ENCODE measurements around the gene TMEM250.

TMEM250 gene

DNA sequence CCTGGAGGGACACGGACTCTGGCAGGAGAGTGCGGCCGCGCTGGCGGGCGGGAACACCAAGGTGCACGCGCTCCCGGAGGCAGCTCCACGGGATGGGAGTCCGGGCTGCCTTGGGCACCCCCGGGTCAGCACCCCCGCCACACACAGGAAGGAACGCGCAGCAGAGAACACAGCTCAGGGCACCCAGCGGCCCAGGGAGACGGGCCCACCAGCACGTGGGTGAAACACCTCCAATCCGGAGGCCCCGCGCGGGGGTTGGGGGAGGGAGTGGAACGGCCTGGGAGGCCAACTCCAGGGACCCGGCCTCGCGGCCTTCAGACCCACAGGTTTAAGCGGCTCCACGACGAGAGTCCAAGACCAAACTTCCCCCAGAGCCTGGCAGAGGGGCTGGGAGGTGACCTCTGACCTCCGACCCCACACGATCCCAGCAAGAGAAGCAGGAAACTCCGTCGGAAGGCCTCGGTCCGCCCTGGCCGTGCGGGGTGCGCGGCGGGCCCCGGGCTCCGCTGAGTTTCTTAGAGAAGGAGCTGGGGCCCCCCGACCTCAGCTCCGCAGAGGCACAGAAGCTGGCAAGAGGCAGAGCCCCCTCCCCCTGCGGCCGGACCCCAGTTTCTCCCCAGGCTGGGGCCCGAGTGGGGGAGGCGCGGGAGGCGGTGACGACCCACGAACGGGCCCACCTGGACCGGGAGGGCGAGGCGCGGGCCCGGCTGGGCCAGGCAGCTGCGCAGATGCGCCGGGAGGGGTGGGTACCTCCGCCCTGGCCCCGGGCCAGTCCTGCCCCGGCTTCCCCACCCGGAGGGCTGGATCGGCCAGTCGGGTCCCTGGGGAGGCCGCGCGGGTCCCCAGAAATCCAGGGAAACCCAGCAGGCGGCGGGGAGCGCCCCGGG, 24.4 kb downstream of the TMEM250 start:
- no peaks in the 10 kb centered on the region for H3K4me1 ChIP-seq (ENCODE audit: control insufficient read depth, insufficient read depth, low read length)
- no peaks in the 10 kb centered on the region for H3K9me3 ChIP-seq (ENCODE audit: control insufficient read depth, insufficient read depth, low read length)
- peak overlapping the region; percentile 46 for H3K4me3 ChIP-seq (ENCODE audit: low read depth, low read length)
- no peaks in the 10 kb centered on the region for H3K36me3 ChIP-seq (ENCODE audit: control insufficient read depth, insufficient read depth, low read length)
- H3K27me3 ChIP-seq (ENCODE audit: control insufficient read depth, insufficient read depth, low read length): peaks cover 18% of the 10 kb centered on the region
- peak overlapping the region; percentile 60 for H3K9ac ChIP-seq (ENCODE audit: low read depth, low read length)

DNA sequence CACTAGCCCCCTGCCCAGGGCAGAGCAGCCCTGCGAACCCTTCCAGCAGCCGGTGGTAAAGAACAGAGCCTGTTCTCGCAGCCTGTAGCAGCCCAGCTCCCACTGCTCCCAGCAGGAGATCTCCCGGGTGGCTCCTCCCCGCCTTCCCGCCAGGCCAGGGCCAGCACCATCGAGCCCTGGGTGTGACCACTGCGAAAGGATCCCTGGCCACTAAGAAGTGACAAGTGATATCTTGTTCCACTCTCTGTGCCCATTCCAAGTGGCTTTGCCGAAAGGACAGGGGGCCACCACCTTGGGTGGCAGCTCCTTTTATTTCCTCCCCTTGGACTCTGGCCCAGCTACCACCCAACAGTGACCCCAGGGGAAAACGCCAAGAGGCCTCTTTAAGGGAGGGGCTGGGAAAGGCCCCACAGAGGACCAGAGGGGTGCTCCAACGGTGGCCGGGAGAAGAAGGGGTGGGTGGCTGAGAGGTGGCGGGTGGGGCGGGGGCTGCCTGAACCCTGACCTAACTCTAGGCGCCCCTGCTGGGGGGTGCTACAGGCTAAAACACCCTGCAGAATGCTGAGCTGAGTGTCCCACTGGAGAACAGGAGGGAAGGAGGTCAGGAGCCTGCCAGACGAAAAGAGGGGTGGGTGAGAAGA, 25.2 kb downstream of the TMEM250 start:
- no peaks in the 10 kb centered on the region for H3K36me3 ChIP-seq (ENCODE audit: control insufficient read depth, insufficient read depth, low read length)
- peak overlapping the region; percentile 60 for H3K9ac ChIP-seq (ENCODE audit: low read depth, low read length)
- peaks cover 18% of the 10 kb centered on the region for H3K27me3 ChIP-seq (ENCODE audit: control insufficient read depth, insufficient read depth, low read length)
- no peaks in the 10 kb centered on the region for H3K4me1 ChIP-seq (ENCODE audit: control insufficient read depth, insufficient read depth, low read length)
- no peaks in the 10 kb centered on the region for H3K9me3 ChIP-seq (ENCODE audit: control insufficient read depth, insufficient read depth, low read length)
- peak overlapping the region; percentile 46 for H3K4me3 ChIP-seq (ENCODE audit: low read depth, low read length)

DNA sequence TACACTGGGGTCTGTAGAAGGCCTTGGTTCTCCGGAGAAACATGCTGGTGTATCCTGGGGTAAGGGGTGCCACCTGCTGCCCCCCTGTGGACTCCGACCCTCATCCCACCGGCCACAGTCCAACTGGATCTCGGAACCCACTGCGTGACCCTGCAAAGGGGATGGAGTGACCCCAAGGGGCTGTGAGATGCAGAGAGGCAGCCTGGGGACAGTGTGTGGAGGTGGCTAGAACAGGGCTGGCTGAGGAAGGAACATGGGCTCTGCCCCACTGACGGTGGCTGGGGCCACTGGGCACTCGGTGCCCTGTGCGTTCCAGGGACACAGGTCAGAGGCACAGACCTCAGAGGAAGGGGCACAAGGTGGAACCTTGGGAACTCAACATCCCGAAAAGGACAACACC, 25.9 kb downstream of the TMEM250 start:
- Histone ChIP-seq H3K9me3 (ENCODE audit: control insufficient read depth, insufficient read depth, low read length) (no peaks in the 10 kb centered on the region), H3K27me3 (ENCODE audit: control insufficient read depth, insufficient read depth, low read length) (peaks cover 18% of the 10 kb centered on the region), H3K36me3 (ENCODE audit: control insufficient read depth, insufficient read depth, low read length) (no peaks in the 10 kb centered on the region), H3K4me3 (ENCODE audit: low read depth, low read length) (no peak overlapping the region), H3K9ac (ENCODE audit: low read depth, low read length) (no peak overlapping the region), H3K4me1 (ENCODE audit: control insufficient read depth, insufficient read depth, low read length) (no peaks in the 10 kb centered on the region)

DNA sequence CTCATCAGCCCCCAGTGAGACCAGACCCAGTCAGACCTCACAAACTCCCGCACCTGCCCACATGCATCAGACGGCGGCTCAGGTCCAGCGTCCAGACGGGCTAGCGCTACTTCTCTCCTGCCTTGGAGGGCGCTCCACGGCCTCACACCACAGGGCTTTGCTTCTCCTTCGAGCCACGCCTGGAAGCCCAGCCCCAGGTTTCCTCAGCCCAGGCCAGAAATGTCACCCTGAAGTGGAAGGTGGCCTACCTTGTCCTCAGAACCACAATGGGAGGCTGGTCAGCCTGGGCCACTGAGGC, 26.4 kb downstream of the TMEM250 start:
- Histone ChIP-seq H3K9me3 (ENCODE audit: control insufficient read depth, insufficient read depth, low read length) (no peaks in the 10 kb centered on the region), H3K9ac (ENCODE audit: low read depth, low read length) (no peak overlapping the region), H3K27me3 (ENCODE audit: control insufficient read depth, insufficient read depth, low read length) (peaks cover 18% of the 10 kb centered on the region), H3K4me1 (ENCODE audit: control insufficient read depth, insufficient read depth, low read length) (no peaks in the 10 kb centered on the region), H3K36me3 (ENCODE audit: control insufficient read depth, insufficient read depth, low read length) (no peaks in the 10 kb centered on the region), H3K4me3 (ENCODE audit: low read depth, low read length) (no peak overlapping the region)

DNA sequence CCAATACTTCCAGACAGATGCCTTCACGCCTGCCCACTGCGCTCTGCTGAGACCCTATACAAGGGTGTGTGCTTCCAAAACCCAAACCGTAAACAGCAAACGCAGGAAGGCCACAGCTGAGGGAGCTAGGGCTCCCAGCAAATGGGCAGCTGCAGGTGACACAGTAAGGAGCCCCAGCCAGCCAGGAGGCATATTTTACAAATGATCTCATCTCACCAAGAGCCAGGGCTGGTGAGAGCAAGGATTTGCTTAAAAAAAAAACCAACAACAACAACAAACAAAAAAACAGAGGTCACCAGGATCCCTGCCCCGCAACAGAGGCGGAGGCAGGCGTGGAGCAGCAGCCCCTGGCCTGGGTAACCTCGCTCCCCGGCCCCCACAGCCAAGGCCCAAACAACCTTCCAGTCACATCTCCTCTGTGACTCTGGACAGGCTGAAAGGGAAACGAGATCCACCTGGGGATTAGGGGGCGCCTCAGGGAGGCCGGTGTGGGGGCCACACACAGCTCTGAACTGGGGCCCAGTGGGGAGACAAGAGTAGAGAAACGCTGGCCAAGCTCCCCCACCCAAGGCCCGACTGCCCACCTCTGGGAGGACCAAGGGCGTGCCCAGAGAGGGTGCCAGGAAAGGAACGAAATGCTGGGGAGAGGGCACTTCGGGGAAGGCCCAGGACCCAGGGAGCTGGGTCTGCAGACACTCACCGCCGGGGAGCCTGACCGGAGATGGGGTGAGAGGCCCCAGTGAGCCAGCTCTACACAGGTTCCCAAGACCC, 26.9 kb downstream of the TMEM250 start:
- Histone ChIP-seq H3K4me1 (ENCODE audit: control insufficient read depth, insufficient read depth, low read length) (no peaks in the 10 kb centered on the region), H3K36me3 (ENCODE audit: control insufficient read depth, insufficient read depth, low read length) (no peaks in the 10 kb centered on the region), H3K9ac (ENCODE audit: low read depth, low read length) (peak overlapping the region; percentile 54), H3K4me3 (ENCODE audit: low read depth, low read length) (no peak overlapping the region), H3K27me3 (ENCODE audit: control insufficient read depth, insufficient read depth, low read length) (peaks cover 16% of the 10 kb centered on the region), H3K9me3 (ENCODE audit: control insufficient read depth, insufficient read depth, low read length) (no peaks in the 10 kb centered on the region)

DNA sequence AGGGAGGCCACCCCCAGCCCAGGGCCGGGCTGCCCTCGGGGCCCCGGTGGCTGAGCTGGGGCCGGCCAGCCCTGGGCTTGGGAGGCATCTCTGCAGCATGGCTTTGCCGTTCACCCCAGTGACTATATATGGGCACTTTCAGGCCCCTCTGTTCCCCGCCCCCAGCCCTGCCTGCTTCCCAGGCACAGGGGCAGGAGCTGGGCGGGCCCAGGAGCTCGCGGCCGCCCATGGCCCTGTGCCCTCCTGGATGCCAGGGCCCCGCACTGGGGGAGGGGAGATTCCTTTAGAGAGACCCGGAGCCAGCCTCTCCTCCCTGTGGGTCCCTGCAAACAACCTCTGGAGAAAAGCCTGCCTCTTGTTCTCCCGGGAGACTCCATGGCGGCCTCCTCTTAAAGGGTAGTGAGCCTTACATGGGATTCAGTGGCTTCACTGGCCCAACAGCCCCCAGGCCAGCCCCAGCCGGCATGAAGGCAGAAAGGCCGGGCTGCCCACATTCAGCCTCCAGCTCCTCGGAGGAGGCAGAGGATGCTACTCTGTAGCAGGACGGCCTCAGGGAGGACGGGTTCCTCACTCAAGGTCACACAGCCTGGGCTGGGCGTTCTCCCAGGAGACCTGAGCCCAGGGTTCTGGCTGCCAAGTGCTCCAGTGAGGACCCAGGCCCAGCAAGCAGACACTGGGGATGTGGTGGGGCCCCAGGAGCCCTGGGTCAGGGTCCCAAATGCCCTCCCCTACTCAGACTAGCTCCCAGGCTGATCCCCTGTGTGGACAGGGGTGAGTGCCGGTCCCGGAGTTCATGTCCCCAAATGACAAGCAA, 27.7 kb downstream of the TMEM250 start:
- Histone ChIP-seq H3K9me3 (ENCODE audit: control insufficient read depth, insufficient read depth, low read length) (no peaks in the 10 kb centered on the region), H3K4me3 (ENCODE audit: low read depth, low read length) (no peak overlapping the region), H3K4me1 (ENCODE audit: control insufficient read depth, insufficient read depth, low read length) (no peaks in the 10 kb centered on the region), H3K36me3 (ENCODE audit: control insufficient read depth, insufficient read depth, low read length) (no peaks in the 10 kb centered on the region), H3K9ac (ENCODE audit: low read depth, low read length) (peak overlapping the region; percentile 54), H3K27me3 (ENCODE audit: control insufficient read depth, insufficient read depth, low read length) (peaks cover 10% of the 10 kb centered on the region)

DNA sequence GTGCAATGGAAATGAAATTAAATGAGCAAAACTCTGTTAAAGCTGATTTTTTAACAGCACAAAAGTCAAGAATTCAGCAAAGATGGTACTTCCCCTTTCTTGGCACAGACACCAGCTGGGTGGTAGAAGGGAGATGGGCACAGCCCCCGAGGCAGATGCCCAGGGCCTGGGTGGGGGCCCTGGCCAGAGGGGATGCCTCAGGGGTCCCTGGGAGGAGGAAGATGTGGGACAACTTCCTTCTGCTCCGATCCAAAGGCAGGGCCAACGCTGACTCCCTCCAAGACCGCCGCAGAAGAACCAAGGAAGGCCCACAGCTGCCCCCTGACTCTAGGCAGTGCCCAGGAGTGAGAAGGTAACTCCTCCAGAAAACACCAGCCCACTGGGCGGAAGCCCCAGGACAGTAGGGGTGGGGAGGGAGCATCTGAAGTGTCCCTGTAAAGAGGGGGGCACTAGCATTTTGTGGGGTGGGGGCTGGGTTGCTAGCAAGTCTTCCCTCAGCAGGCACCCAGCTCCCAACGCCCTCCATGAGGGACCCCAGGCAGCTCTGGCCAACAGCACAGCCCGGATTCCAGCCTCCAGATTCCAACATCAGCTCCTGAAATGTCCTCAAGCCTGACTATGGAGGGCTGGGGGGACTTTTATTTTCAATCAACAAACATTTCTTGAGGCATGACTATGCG, 28.5 kb downstream of the TMEM250 start:
- no peaks in the 10 kb centered on the region for H3K36me3 ChIP-seq (ENCODE audit: control insufficient read depth, insufficient read depth, low read length)
- no peak overlapping the region for H3K9ac ChIP-seq (ENCODE audit: low read depth, low read length)
- peaks cover 8% of the 10 kb centered on the region for H3K27me3 ChIP-seq (ENCODE audit: control insufficient read depth, insufficient read depth, low read length)
- H3K4me3 ChIP-seq (ENCODE audit: low read depth, low read length): no peak overlapping the region
- no peaks in the 10 kb centered on the region for H3K9me3 ChIP-seq (ENCODE audit: control insufficient read depth, insufficient read depth, low read length)
- no peaks in the 10 kb centered on the region for H3K4me1 ChIP-seq (ENCODE audit: control insufficient read depth, insufficient read depth, low read length)

DNA sequence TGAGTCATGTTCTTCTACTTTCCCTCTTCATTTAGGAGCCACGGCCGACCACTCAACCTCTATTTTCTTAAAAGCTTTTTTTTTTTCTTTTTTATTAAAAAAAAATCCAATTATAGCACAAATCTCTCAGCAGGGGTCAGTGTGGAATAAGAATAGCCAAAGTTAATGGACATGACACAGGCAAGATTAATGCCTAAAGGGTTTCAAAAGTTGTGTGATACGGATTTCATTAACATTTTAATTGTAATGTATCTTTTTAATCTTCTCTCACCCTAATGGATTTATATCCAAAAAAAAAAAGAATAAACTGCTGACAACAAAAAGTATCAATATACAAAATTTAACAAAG, 29.0 kb downstream of the TMEM250 start:
- Histone ChIP-seq H3K27me3 (ENCODE audit: control insufficient read depth, insufficient read depth, low read length) (peaks cover 8% of the 10 kb centered on the region), H3K4me1 (ENCODE audit: control insufficient read depth, insufficient read depth, low read length) (no peaks in the 10 kb centered on the region), H3K9ac (ENCODE audit: low read depth, low read length) (no peak overlapping the region)

DNA sequence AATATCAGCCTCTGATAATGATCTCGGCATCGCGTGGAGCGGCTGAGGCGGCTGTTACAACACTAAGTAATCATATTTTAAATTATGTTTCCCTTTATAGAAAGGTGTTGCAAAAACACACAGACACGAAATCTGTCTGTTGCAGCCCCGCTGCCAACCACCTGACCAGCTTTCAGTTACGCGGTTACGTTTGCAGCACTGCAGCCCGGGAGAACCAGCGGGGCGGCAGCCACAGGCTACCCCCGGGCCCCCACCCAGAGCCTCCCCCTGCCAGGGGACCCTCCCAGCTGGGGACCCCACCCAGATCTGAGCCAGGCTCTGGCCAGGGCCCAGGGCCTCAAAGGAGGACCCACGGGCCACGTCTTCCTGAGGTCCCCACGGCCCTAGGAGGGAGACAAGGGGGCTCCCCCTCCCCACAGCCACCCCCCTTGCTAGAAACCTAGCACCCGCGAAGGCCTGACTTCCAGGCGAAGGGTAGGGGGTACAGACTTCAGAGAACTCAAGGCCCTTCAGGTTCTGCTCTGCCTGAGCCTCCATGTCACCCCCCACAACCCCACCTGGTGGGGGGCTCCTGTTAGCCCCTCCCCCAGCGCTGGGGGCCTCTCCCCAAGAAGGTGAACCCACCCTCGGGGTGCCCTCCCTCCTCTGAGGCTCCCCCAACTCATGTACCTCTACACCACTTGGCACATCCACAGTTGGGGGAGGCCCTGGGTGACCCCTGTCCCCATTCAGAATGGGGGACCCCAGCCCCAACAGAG, 29.6 kb downstream of the TMEM250 start:
- Histone ChIP-seq H3K36me3 (ENCODE audit: control insufficient read depth, insufficient read depth, low read length) (no peaks in the 10 kb centered on the region), H3K27me3 (ENCODE audit: control insufficient read depth, insufficient read depth, low read length) (peaks cover 8% of the 10 kb centered on the region), H3K4me1 (ENCODE audit: control insufficient read depth, insufficient read depth, low read length) (no peaks in the 10 kb centered on the region), H3K4me3 (ENCODE audit: low read depth, low read length) (no peak overlapping the region), H3K9me3 (ENCODE audit: control insufficient read depth, insufficient read depth, low read length) (no peaks in the 10 kb centered on the region), H3K9ac (ENCODE audit: low read depth, low read length) (no peak overlapping the region)

More for the DNA sequence above, 29.0 kb downstream of the TMEM250 start:
- Histone ChIP-seq H3K9me3 (ENCODE audit: control insufficient read depth, insufficient read depth, low read length) (no peaks in the 10 kb centered on the region), H3K4me3 (ENCODE audit: low read depth, low read length) (no peak overlapping the region), H3K36me3 (ENCODE audit: control insufficient read depth, insufficient read depth, low read length) (no peaks in the 10 kb centered on the region)

DNA sequence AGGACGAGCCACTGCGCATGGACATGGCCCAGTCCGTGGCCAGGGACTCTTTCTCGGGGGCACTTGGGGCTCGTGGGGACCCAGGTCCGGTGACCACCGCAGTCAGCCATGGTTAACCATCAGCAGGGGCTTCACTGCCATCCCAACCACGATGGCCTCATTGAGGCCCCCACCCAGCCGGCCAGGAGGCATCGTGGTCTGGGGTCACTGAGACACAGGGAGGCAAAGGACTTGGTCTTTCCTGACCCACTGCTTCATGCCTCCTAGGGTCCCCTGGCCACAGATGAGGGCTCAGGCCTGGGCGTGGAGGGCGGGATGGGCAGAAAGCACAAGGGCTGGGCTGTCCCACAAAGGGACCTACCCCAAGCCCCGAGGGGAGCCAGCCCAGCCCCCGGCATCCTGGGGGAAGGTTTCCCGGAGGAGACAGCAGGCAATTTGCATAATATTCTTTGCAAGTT, 30.2 kb downstream of the TMEM250 start:
- H3K27me3 ChIP-seq (ENCODE audit: control insufficient read depth, insufficient read depth, low read length): peaks cover 4% of the 10 kb centered on the region
- H3K9ac ChIP-seq (ENCODE audit: low read depth, low read length): no peak overlapping the region
- no peaks in the 10 kb centered on the region for H3K36me3 ChIP-seq (ENCODE audit: control insufficient read depth, insufficient read depth, low read length)
- no peaks in the 10 kb centered on the region for H3K4me1 ChIP-seq (ENCODE audit: control insufficient read depth, insufficient read depth, low read length)
- no peaks in the 10 kb centered on the region for H3K9me3 ChIP-seq (ENCODE audit: control insufficient read depth, insufficient read depth, low read length)
- H3K4me3 ChIP-seq (ENCODE audit: low read depth, low read length): no peak overlapping the region

Data from iPS-15b (cell line).